Prostate gland (tissue), 2 donors: ENCODE measurements around the gene DHX35. TPM values are rescaled to one million over a fixed set of nuclear protein-coding genes. Genes with fewer than 3 reads are reported as not detected.
A peak's percentile ranks its signal among the peaks of the same experiment; 100 is the strongest.

Experiments used
- DNase-seq: peaks from one replicate; pipeline ENCODE4 v3.0.0-alpha.2; 2019; ENCODE audit warnings: low spot score
- H3K27ac ChIP-seq, 2 donors: fragments of 200-600 bp; sonication (generic); 2 replicates each; pipeline ENCODE4 v1.5.1; 2017 to 2019
- H3K27me3 ChIP-seq: fragments of 200-600 bp; sonication (generic); replicated peaks from 2 replicates; pipeline ENCODE4 v1.5.1; 2019; ENCODE audit not compliant: insufficient read depth
- H3K36me3 ChIP-seq, 2 donors: fragments of 200-600 bp; sonication (generic); 1 replicate in 1 of 2; 2 replicates in 1 of 2; pipeline versions ENCODE4 v1.5.1 to v1.8.1; 2017 to 2019
- H3K4me1 ChIP-seq: fragments of 200-600 bp; sonication (generic); replicated peaks from 2 replicates; pipeline ENCODE4 v1.5.1; 2019
- H3K4me3 ChIP-seq, 2 donors: fragments of 200-600 bp; sonication (generic); 2 replicates each; pipeline ENCODE4 v1.5.1; 2017 to 2019
- H3K9me3 ChIP-seq: fragments of 200-600 bp; sonication (generic); 2 replicates; pipeline ENCODE4 v1.5.1; 2017
- CTCF ChIP-seq, 4 experiments: fragments of 200-600 bp in 2 of 4; fragments of 450-650 bp in 2 of 4; sonication (generic) in 2 of 4; IDR thresholded peaks; 1 replicate in 3 of 4; 2 replicates in 1 of 4; pipeline ENCODE4 v1.5.1; 2016 to 2019; ENCODE audit warnings: antibody characterized with exemption in 4 of 4, mild to moderate bottlenecking in 2 of 4, moderate library complexity in 2 of 4
- POLR2A ChIP-seq: fragments of 450-650 bp; IDR thresholded peaks from one replicate; pipeline ENCODE4 v1.6.1; 2016; ENCODE audit warnings: antibody characterized with exemption, mild to moderate bottlenecking
- POLR2AphosphoS5 ChIP-seq: sonication (generic); formaldehyde crosslinking; IDR thresholded peaks from one replicate; pipeline ENCODE4 v1.6.1; 2017; ENCODE audit warnings: antibody characterized with exemption
- WGBS: methylation state at CpG from one replicate; pipeline ENCODE4 v1.1.5; 2018; 5-methylcytosine and 5-hydroxymethylcytosine counted together
- intact Hi-C: fragments of 100-400 bp; cut with DNase I; formaldehyde crosslinking; loops from one replicate; pipeline ENCODE4 v1.14.2; 2022
- total RNA-seq, 2 donors: library from RNA; depleted of rRNA; stranded (reverse); fragments of >200 nt; gene quantifications; one replicate each; pipeline ENCODE4 v1.1.0, GENCODE V29; 2016

The DHX35 gene
- total RNA-seq, 2 donors from 2014 or later: 12.8 to 15.6 TPM

- 84% methylated on average over 3 of the region's 3 CpGs for WGBS
- intact Hi-C loops: no loop called here
- TF ChIP-seq POLR2A (no peak), CTCF (IDR thresholded peaks at IDR 0.05) (no peak)
- H3K9me3 ChIP-seq: no peaks in the 10 kb centered on the region
- no peaks in the 10 kb centered on the region for H3K27me3 ChIP-seq
- H3K4me1 ChIP-seq: no peaks in the 10 kb centered on the region
- no peaks in the 10 kb centered on the region for H3K36me3 ChIP-seq
- no peak for DNase-seq
- no peak overlapping the region for H3K4me3 ChIP-seq
- no peak overlapping the region for H3K27ac ChIP-seq
Measured at GRCh38 chr20:39032997-39033396, 70.9 kb downstream of the DHX35 start.

- intact Hi-C loops: no loop called here
- H3K9me3 ChIP-seq: no peaks in the 10 kb centered on the region
- H3K4me1 ChIP-seq: no peaks in the 10 kb centered on the region
- no peak overlapping the region for H3K27ac ChIP-seq
- WGBS: 100% methylated on average over 1 of the region's 1 CpG
- H3K4me3 ChIP-seq: no peak overlapping the region
- no peaks in the 10 kb centered on the region for H3K27me3 ChIP-seq
- no peak for DNase-seq
- TF ChIP-seq POLR2AphosphoS5: no peak
- TF ChIP-seq CTCF (IDR thresholded peaks at IDR 0.05): no peak
- no peak for TF ChIP-seq POLR2A
- H3K36me3 ChIP-seq: peaks cover 0 to 5% of the 10 kb centered on the region in 2 donors
Measured at GRCh38 chr20:39036011-39036410, 73.9 kb downstream of the DHX35 start.

- Histone ChIP-seq H3K27ac (no peak overlapping the region), H3K36me3 (peaks cover 0 to 5% of the 10 kb centered on the region in 2 donors), H3K9me3 (no peaks in the 10 kb centered on the region), H3K27me3 (no peaks in the 10 kb centered on the region), H3K4me3 (no peak overlapping the region), H3K4me1 (no peaks in the 10 kb centered on the region)
- intact Hi-C loops: no loop called here
- DNase-seq: no peak
- TF ChIP-seq POLR2AphosphoS5 (peak; percentile 4), POLR2A (no peak)
- WGBS: 86% methylated on average over 5 of the region's 5 CpGs
Measured at GRCh38 chr20:39036851-39037250, 74.7 kb downstream of the DHX35 start.

GRCh38 chr20:39038047-39038446 is 75.9 kb downstream of the DHX35 start:
- H3K36me3 ChIP-seq: peaks cover 0 to 5% of the 10 kb centered on the region in 2 donors
- no peaks in the 10 kb centered on the region for H3K4me1 ChIP-seq
- H3K4me3 ChIP-seq: no peak overlapping the region
- intact Hi-C loops: no loop called here
- H3K27ac ChIP-seq: no peak overlapping the region
- no peaks in the 10 kb centered on the region for H3K27me3 ChIP-seq
- TF ChIP-seq POLR2A (no peak), POLR2AphosphoS5 (no peak), CTCF (IDR thresholded peaks at IDR 0.05) (no peak)
- 90% methylated on average over 8 of the region's 8 CpGs for WGBS
- H3K9me3 ChIP-seq: no peaks in the 10 kb centered on the region
- no peak for DNase-seq

GRCh38 chr20:39038495-39038894 is 76.4 kb downstream of the DHX35 start:
- intact Hi-C loops: no loop called here
- 92% methylated on average over 6 of the region's 6 CpGs for WGBS
- TF ChIP-seq POLR2AphosphoS5 (no peak), POLR2A (no peak), CTCF (IDR thresholded peaks at IDR 0.05) (no peak)
- Histone ChIP-seq H3K9me3 (no peaks in the 10 kb centered on the region), H3K36me3 (peaks cover 0 to 5% of the 10 kb centered on the region in 2 donors), H3K4me1 (no peaks in the 10 kb centered on the region), H3K4me3 (no peak overlapping the region), H3K27ac (no peak overlapping the region), H3K27me3 (no peaks in the 10 kb centered on the region)
- DNase-seq: no peak
